ENCODE data around the gene KLHDC8A. TPM values are rescaled to one million over a fixed set of nuclear protein-coding genes. Genes with fewer than 3 reads are reported as not detected.
A peak's percentile ranks its signal among the peaks of the same experiment; 100 is the strongest.

Gene KLHDC8A
- total and polyA plus RNA-seq, 2 of the 4 experiments (the other 2 are of a cell fraction), result not detected

- in situ Hi-C loops (cut with MboI; ENCODE audit: low sequenced_read_pairs), result no loop called here
- ATAC-seq (ENCODE audit: low read depth), result no peak; the same call in 1 of the 2 replicates
These were observed 40.4 kb upstream of the KLHDC8A start for GRCh38 chr1:205396967-205397616.

More at GRCh38 chr1:205396967-205397616, 40.4 kb upstream of the KLHDC8A start:
- BruUV-seq (replicated peaks), result no TSS peak
- Histone ChIP-seq H4K5ac (ENCODE audit: low read depth, low read length) (no peak overlapping the region), H3K27ac (ENCODE audit: insufficient read depth, low read length) (no peak overlapping the region), H2BK120ac (ENCODE audit: low read depth, low read length) (no peak overlapping the region), H3K56ac (ENCODE audit: extremely low read depth, insufficient read depth, low read length) (no peak overlapping the region), H2AFZ (replicated peaks; ENCODE audit: low read length, poor library complexity) (no peak overlapping the region), H3K4me3 (ENCODE audit: insufficient read depth, low read depth, low read length) (no peak overlapping the region), H3K14ac (replicated peaks; ENCODE audit: low read depth, low read length) (no peak overlapping the region), H3K18ac (ENCODE audit: low read depth, low read length) (no peak overlapping the region), H3K9me3 (ENCODE audit: control insufficient read depth, insufficient read depth, low read length) (peaks cover 2% of the 10 kb centered on the region), H4K20me1 (ENCODE audit: insufficient read depth, low read length) (no peaks in the 10 kb centered on the region), H3K4me2 (ENCODE audit: low read depth, low read length) (no peak overlapping the region), H3K36me3 (ENCODE audit: control insufficient read depth, insufficient read depth, low read length) (no peaks in the 10 kb centered on the region), H3K9ac (ENCODE audit: low read depth, low read length) (no peak overlapping the region), H4K91ac (ENCODE audit: insufficient read depth, low read depth, low read length) (no peak overlapping the region), H3K23ac (ENCODE audit: low read depth, low read length) (no peak overlapping the region), H2BK20ac (ENCODE audit: low read depth, low read length) (no peak overlapping the region), H3K4me1 (ENCODE audit: control insufficient read depth, insufficient read depth, low read length) (no peaks in the 10 kb centered on the region), H3K79me1 (ENCODE audit: low read depth in 1 of 2, low read length in 2 of 2) (no peaks in the 10 kb centered on the region), H2AK5ac (ENCODE audit: low read depth, low read length) (no peak overlapping the region), H3K27me3 (ENCODE audit: control insufficient read depth, insufficient read depth, low read length) (peaks cover 12% of the 10 kb centered on the region), H3K9me1 (ENCODE audit: insufficient read depth, low read length) (no peaks in the 10 kb centered on the region), H2AK9ac (replicated peaks; ENCODE audit: low read depth, low read length, poor library complexity) (no peak overlapping the region), H2BK15ac (ENCODE audit: low read depth, low read length) (no peak overlapping the region), H4K8ac (ENCODE audit: low read depth in 2 of 2, low read length in 2 of 2) (no peak overlapping the region), H3K4ac (ENCODE audit: low read depth, low read length) (no peak overlapping the region), H2BK5ac (ENCODE audit: low read depth, low read length, poor library complexity, severe bottlenecking) (no peak overlapping the region)
- dilution Hi-C loops (cut with HindIII; ENCODE audit: low sequenced_read_pairs, unreplicated experiment) (no loop called here), intact Hi-C loops (cut with micrococcal nuclease) (no loop called here)
- ChIA-PET POLR2A (ENCODE audit: unreplicated experiment) (interaction anchor here (1.0 kb wide), 1 partner anchor 19 kb away, joined by 3 read pairs; no protein-coding TSS in a partner anchor), CTCF (interaction anchor here (0.6 to 1.2 kb wide), 3 partner anchors 81 to 127 kb away, joined by 3 read pairs; no protein-coding TSS in a partner anchor)
- WGBS, 2 experiments (ENCODE audit: extremely low coverage in 2 of 2, insufficient read length in 1 of 2), result no CpG with 5 or more reads among the region's 6 CpGs
- TF ChIP-seq CHD1 (IDR thresholded peaks at IDR 0.05; ENCODE audit: low read depth, low read length) (no peak), BHLHE40 (IDR thresholded peaks at IDR 0.05; ENCODE audit: low read depth, low read length) (no peak), MAZ (IDR thresholded peaks at IDR 0.05; ENCODE audit: borderline replicate concordance, low read depth, low read length) (no peak), FOS (IDR thresholded peaks at IDR 0.05; ENCODE audit: low read depth, low read length) (no peak), ELK1 (IDR thresholded peaks at IDR 0.05; ENCODE audit: borderline replicate concordance, low read depth, low read length) (no peak), CTCF (conservative IDR thresholded peaks at IDR 0.05; ENCODE audit: low read depth, low read length) (peak; percentile 58), CEBPB (IDR thresholded peaks at IDR 0.05; ENCODE audit: low read depth, low read length) (no peak), NFE2L2 (IDR thresholded peaks at IDR 0.05; ENCODE audit: low read depth, low read length) (no peak), RAD21 (IDR thresholded peaks at IDR 0.05; ENCODE audit: low read length) (peak; percentile 71), SMC3 (IDR thresholded peaks at IDR 0.05; ENCODE audit: low read depth, low read length) (peak; percentile 68), MXI1 (IDR thresholded peaks at IDR 0.05; ENCODE audit: borderline replicate concordance, low read depth, low read length) (no peak), RFX5 (IDR thresholded peaks at IDR 0.05; ENCODE audit: low read depth, low read length) (no peak), USF2 (IDR thresholded peaks at IDR 0.05; ENCODE audit: low read depth, low read length) (no peak), MAFK (IDR thresholded peaks at IDR 0.05; ENCODE audit: low read depth, low read length) (no peak), POLR2A (IDR thresholded peaks at IDR 0.05; ENCODE audit: low read depth, low read length) (no peak), RCOR1 (IDR thresholded peaks at IDR 0.05; ENCODE audit: insufficient replicate concordance, low read length) (no peak)
- peak; percentile 43 for DNase-seq

Data from IMR-90 (cell line).